Urinary bladder (tissue), 4 donors: ENCODE data around the gene USP5. TPM values are rescaled to one million over a fixed set of nuclear protein-coding genes. Genes with fewer than 3 reads are reported as not detected.
A peak's percentile ranks its signal among the peaks of the same experiment; 100 is the strongest.

ENCODE experiments used
- DNase-seq: peaks from one replicate; pipeline ENCODE4 v3.0.0-alpha.2; 2015; ENCODE audit errors: extremely low spot score
- H3K27ac ChIP-seq: one replicate; pipeline ENCODE4 v1.5.1; 2013; ENCODE audit warnings: low read depth, mild to moderate bottlenecking, moderate library complexity
- H3K36me3 ChIP-seq: one replicate; pipeline ENCODE4 v1.6.1; 2013; ENCODE audit warnings: mild to moderate bottlenecking, moderate library complexity; ENCODE audit not compliant: insufficient read depth
- H3K4me1 ChIP-seq: one replicate; pipeline ENCODE4 v1.6.1; 2013; ENCODE audit warnings: mild to moderate bottlenecking, moderate library complexity; ENCODE audit not compliant: insufficient read depth
- H3K4me3 ChIP-seq: one replicate; pipeline ENCODE4 v1.5.1; 2013; ENCODE audit warnings: low read depth, low read length
- WGBS: extraction: QIAGEN DNeasy Blood & Tissue Kit; methylation state at CpG from one replicate; pipeline ENCODE4 v1.1.7; 2013; 5-methylcytosine and 5-hydroxymethylcytosine counted together
- polyA plus RNA-seq: library from polyadenylated mRNA; stranded (reverse); fragments of 200-250 nt; gene quantifications from one replicate; pipeline ENCODE4 v1.2.3, GENCODE V29; 2013
- total RNA-seq: library from RNA; depleted of rRNA; stranded (reverse); fragments of >200 nt; gene quantifications from one replicate; pipeline ENCODE4 v1.2.3, GENCODE V29; 2014
- donor health status: healthy with polysubstance abuse.
- donor health status: healthy.

USP5 gene
- total and polyA plus RNA-seq, 2 donors, result 29.0 to 60.1 TPM

GRCh38 chr12:6821591-6822425 is 30.1 kb upstream of the USP5 start, which contains the start of gene GPR162:
TSS of gene GPR162 (plus strand) at chr12:6821821. CDS start at chr12:6823899, 2,078 bp downstream.
- under 1% methylated on average over 28 of the region's 28 CpGs for WGBS
- H3K27ac ChIP-seq, result no peak within 1 kb of the TSS
- H3K4me1 ChIP-seq, result no peaks in the 10 kb centered on the region
- peak within 1 kb of the TSS; percentile 43 for H3K4me3 ChIP-seq
- peak; percentile 47 for DNase-seq
- H3K36me3 ChIP-seq, result no peaks in the 10 kb centered on the region

- no peak for DNase-seq
- Histone ChIP-seq H3K27ac (no peak overlapping the region), H3K4me1 (no peaks in the 10 kb centered on the region), H3K4me3 (no peak overlapping the region), H3K36me3 (no peaks in the 10 kb centered on the region)
- 57% methylated on average over 7 of the region's 7 CpGs for WGBS
Measured at GRCh38 chr12:6822426-6823135, 29.4 kb upstream of the USP5 start.

- DNase-seq, result no peak
- WGBS, result 81% methylated on average over 12 of the region's 12 CpGs
- H3K4me1 ChIP-seq, result no peaks in the 10 kb centered on the region
Measured at GRCh38 chr12:6823182-6824084, 28.5 kb upstream of the USP5 start.

GRCh38 chr12:6824085-6824775 is 27.7 kb upstream of the USP5 start:
- H3K4me3 ChIP-seq, result no peak overlapping the region
- no peaks in the 10 kb centered on the region for H3K4me1 ChIP-seq
- no peaks in the 10 kb centered on the region for H3K36me3 ChIP-seq
- H3K27ac ChIP-seq, result no peak overlapping the region
- no peak for DNase-seq
- 91% methylated on average over 37 of the region's 37 CpGs for WGBS

More at GRCh38 chr12:6823182-6824084, 28.5 kb upstream of the USP5 start:
- Histone ChIP-seq H3K27ac (no peak overlapping the region), H3K36me3 (no peaks in the 10 kb centered on the region), H3K4me3 (no peak overlapping the region)

- H3K4me3 ChIP-seq, result no peak overlapping the region
- DNase-seq, result no peak
- WGBS, result 45% methylated on average over 12 of the region's 12 CpGs
- no peaks in the 10 kb centered on the region for H3K4me1 ChIP-seq
- no peaks in the 10 kb centered on the region for H3K36me3 ChIP-seq
- no peak overlapping the region for H3K27ac ChIP-seq
Measured at GRCh38 chr12:6824901-6825381, 27.0 kb upstream of the USP5 start.

- no peaks in the 10 kb centered on the region for H3K4me1 ChIP-seq
- H3K27ac ChIP-seq, result no peak overlapping the region
- 10% methylated on average over 19 of the region's 19 CpGs for WGBS
- H3K36me3 ChIP-seq, result no peaks in the 10 kb centered on the region
- no peak overlapping the region for H3K4me3 ChIP-seq
- peak; percentile 37 for DNase-seq
Measured at GRCh38 chr12:6825398-6826124, 26.4 kb upstream of the USP5 start.

- Histone ChIP-seq H3K27ac (no peak overlapping the region), H3K36me3 (no peaks in the 10 kb centered on the region), H3K4me3 (no peak overlapping the region), H3K4me1 (no peaks in the 10 kb centered on the region)
- no peak for DNase-seq
- WGBS, result 78% methylated on average over 17 of the region's 17 CpGs
Measured at GRCh38 chr12:6826125-6826733, 25.7 kb upstream of the USP5 start.

GRCh38 chr12:6826734-6827436 is 25.1 kb upstream of the USP5 start:
- H3K27ac ChIP-seq, result no peak overlapping the region
- no peaks in the 10 kb centered on the region for H3K36me3 ChIP-seq
- H3K4me3 ChIP-seq, result no peak overlapping the region
- 72% methylated on average over 22 of the region's 22 CpGs for WGBS
- no peak for DNase-seq
- H3K4me1 ChIP-seq, result no peaks in the 10 kb centered on the region

GRCh38 chr12:6827437-6827911 is 24.5 kb upstream of the USP5 start:
- 7% methylated on average over 8 of the region's 8 CpGs for WGBS
- H3K27ac ChIP-seq, result no peak overlapping the region
- no peak overlapping the region for H3K4me3 ChIP-seq
- peak; percentile 73 for DNase-seq
- no peaks in the 10 kb centered on the region for H3K4me1 ChIP-seq
- H3K36me3 ChIP-seq, result no peaks in the 10 kb centered on the region

GRCh38 chr12:6827982-6828780 is 23.8 kb upstream of the USP5 start, which contains the start of gene P3H3:
TSS of gene P3H3 (plus strand) at chr12:6828407. CDS start at chr12:6828441, 34 bp downstream.
- Histone ChIP-seq H3K27ac (peak within 1 kb of the TSS; percentile 72), H3K4me1 (no peaks in the 10 kb centered on the region), H3K4me3 (peak within 1 kb of the TSS; percentile 81), H3K36me3 (no peaks in the 10 kb centered on the region)
- WGBS, result under 1% methylated on average over 59 of the region's 60 CpGs
- peak; percentile 33 for DNase-seq
